ENCODE data around the gene OGFR.

Gene OGFR

GRCh38 chr20:62801284-62802010 is 3.2 kb upstream of the OGFR start:
- DNase-seq: no peak

- no peak for DNase-seq
Observed at GRCh38 chr20:62802026-62802712, 2.5 kb upstream of the OGFR start.

GRCh38 chr20:62804021-62804626 is 511 bp upstream of the OGFR start:
- DNase-seq: peak; percentile 52

GRCh38 chr20:62805155-62805710 is 598 bp downstream of the OGFR start:
- DNase-seq: no peak

- DNase-seq: no peak
Observed at GRCh38 chr20:62805711-62806382, 1.2 kb downstream of the OGFR start.

- DNase-seq: no peak
Observed at GRCh38 chr20:62806383-62807050, 1.9 kb downstream of the OGFR start.

GRCh38 chr20:62807444-62808210 is 3.0 kb downstream of the OGFR start:
- no peak for DNase-seq

GRCh38 chr20:62808211-62808865 is 3.7 kb downstream of the OGFR start:
- DNase-seq: peak; percentile 69

GRCh38 chr20:62809530-62810428 is 5.1 kb downstream of the OGFR start:
- DNase-seq: no peak

GRCh38 chr20:62811320-62811719 is 6.7 kb downstream of the OGFR start:
- DNase-seq: no peak

- no peak for DNase-seq
Observed at GRCh38 chr20:62811720-62812119, 7.1 kb downstream of the OGFR start.

- DNase-seq: no peak
Observed at GRCh38 chr20:62812181-62812906, 7.7 kb downstream of the OGFR start.

GRCh38 chr20:62812907-62813200 is 8.2 kb downstream of the OGFR start:
- DNase-seq: no peak

GRCh38 chr20:62813588-62813987 is 9.0 kb downstream of the OGFR start:
- DNase-seq: no peak

GRCh38 chr20:62814060-62814708 is 9.5 kb downstream of the OGFR start:
- no peak for DNase-seq

- no peak for DNase-seq
Observed at GRCh38 chr20:62814709-62815065, 10.1 kb downstream of the OGFR start.

GRCh38 chr20:62815066-62815991 is 10.7 kb downstream of the OGFR start:
- peak; percentile 63 for DNase-seq
